TTC549 (cell line): ENCODE data around the gene UBE2L3.
"Not testable (repeated sequence)": the region's sequence is repeated elsewhere in the genome, so short reads cannot be mapped to it uniquely, and the experiment has no call there.

ENCODE experiments used
- FAIRE-seq: peaks from 2 replicates; lab custom pipeline; 2012; peaks lifted over from hg19 to GRCh38; lab: Jason Lieb, UNC

The UBE2L3 gene

GRCh38 chr22:21567456-21568346 is at the start of gene UBE2L3:
TSS of gene UBE2L3 (plus strand) at chr22:21567714. CDS start at chr22:21567745, 31 bp downstream.
- FAIRE-seq: no peak

DNA sequence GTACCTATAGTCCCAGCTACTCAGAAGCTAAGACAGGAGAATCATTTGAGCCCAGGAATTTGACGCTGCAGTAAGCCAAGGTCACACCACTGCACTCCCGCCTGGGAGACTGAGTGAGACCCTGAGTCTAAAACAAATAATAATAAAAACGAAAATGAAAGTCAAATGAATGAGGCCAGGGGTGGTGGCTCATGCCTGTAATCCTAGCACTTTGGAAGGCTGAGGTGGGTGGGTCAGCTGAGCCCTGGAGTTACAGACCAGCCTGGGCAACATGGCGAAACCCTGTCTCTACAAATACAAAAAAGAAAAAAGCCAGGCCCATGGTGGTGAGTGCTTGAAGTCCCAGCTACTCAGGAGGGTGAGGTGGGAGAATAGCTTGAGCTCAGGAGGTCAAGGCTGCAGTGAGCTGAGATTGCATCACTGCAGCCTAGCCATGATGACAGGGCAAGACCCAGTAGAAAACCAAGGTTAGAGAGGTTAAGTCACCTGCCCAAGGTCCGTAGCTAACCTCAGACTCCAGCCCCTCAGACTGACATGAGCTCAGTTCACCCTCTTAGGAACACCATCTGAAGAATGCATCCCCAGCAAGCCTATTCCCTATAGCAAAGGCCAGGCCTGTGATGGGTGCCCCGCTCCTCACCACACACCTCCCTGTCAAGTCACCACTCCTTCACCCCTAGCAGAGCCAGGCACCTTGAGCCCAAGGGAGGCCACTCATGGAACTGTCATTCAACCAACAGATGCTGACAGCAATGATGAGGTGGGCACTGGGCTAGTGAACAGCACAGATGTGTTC is 40.6 kb upstream of the UBE2L3 start:
- not testable (repeated sequence) for FAIRE-seq

- FAIRE-seq: not testable (repeated sequence)
These were observed 36.0 kb upstream of the UBE2L3 start for GRCh38 chr22:21531525-21531924.

DNA sequence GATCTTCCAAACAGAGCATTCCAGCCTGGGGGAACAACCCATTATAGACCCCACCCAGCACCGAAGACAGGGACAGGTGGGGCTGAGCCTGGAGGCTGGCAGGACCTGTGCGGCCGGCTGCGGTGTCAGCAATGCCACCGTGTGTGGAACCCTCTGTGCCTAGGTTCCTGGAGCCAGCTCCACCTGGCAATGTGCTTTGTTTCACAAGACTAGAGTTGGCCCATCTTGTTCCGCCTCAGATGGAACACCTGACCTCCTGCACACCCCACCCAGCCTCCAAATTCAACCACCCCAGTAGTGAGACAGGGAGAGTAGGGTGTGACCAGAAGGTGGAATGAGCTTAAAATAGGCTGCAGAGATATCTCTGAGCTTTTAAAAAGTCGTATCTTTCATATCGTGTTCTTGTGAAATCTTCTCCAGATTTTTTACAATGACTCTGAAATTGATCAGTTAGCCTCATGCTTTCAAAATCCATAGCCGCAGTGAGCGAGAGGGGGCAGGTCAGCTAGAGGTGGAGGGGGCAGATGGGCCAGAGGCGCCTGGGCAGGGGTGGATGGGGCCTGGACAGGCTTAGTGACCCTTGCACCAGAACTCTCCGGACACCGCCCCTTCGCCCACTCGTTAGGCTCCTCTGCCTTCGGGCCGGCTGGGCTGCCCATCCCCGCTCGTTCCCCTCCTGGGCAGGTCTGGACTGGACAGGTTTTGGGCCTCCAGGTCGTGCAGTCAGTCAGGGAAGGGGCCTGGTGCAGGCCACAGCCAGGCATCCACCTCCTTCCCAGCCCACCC is 34.5 kb upstream of the UBE2L3 start:
- FAIRE-seq: not testable (repeated sequence)

DNA sequence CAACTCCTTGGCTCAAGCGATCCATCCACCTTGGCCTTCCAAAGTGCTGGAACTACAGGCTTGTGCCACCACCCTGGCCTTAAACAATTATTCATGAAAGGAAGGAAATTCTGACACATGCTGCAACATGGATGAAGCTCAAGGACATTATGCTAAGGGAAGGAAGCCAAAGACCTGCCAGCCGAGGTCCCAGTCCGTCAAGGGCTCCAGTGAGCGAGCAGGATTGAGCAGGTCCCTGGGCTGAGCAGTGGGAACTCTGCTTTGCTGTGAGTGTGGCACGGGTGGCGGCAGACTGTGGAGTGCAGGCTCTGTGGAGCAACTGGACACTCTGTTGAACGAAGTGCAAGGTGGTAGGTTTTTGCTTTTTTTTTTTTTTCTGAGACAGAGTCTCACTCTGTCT is 27.7 kb upstream of the UBE2L3 start:
- FAIRE-seq: not testable (repeated sequence)

- FAIRE-seq: not testable (repeated sequence)
These were observed 22.8 kb upstream of the UBE2L3 start for GRCh38 chr22:21544432-21545322.

DNA sequence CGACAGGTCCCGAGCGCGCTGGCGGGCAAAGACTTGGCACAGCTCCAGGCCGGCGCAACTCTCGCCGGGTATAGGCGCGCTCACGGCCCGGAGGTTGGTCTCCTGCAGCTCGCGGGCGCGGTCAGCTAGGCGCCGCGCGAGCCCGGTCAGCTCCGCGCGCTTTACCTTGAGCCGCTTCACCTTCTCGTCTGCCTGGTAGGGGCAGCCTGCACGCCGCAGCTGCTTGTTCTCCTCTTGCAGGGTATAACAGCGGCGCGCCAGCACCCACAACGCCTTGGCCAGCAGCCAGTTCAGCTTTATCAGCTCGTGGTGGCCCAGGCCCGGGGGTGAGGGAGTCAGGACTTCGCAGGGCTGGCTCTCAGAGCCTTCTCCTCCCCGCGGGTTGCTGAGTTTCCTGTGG is 18.0 kb upstream of the UBE2L3 start:
- not testable (repeated sequence) for FAIRE-seq

DNA sequence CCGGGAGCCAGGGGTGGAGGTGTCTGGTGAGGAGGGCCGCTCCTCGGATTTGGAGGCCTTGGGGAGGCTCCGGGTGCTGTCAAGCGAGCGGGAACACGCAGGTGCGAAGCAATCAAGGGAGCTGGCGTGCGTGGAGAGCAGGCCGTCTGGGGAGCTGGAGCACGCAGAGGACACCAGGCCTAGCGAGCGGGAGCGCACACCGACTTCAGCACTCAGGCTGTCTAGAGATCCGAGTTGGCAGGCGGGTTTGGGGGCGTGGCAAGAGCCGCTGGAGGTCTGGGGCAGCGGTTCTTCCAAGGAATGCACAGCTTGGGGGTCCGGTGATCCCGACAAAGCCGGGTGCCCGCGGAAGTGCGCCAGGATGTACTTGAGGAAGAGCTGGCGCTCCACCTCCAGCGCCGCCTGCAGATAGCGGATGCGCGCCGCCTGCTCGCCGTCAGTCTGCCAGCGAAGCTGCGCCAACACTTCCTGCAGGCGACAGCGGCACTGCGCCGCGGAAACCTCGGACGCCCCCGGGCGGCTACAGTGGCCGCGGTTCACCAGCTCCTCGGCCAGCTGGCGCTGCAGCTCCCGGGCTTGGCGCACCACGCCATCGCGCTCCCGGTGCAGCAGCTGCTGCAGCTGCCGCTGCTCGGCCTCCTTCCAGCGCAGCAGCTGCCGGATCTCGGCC is 17.4 kb upstream of the UBE2L3 start:
- not testable (repeated sequence) for FAIRE-seq

DNA sequence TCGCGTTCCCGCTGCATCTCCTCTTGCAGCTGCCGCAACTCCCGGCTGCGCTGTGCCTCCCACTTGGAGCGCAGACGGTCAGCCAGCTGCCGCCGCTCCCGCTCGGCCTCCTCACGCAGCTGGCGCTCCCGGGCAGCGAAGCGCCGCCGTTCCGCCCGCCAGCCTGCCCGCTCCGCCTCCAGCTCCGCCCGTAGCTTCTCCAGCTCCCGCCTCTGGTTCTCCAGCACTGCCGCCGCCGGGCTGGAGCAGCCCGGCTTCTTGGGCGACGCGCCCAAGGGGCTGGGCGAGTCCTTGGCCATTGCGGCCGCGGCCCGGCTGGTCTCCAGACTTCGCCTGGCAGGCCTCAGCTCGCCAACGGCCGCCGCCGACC is 16.9 kb upstream of the UBE2L3 start:
- not testable (repeated sequence) for FAIRE-seq

GRCh38 chr22:21551361-21551760 is 16.2 kb upstream of the UBE2L3 start, which contains the start of gene RIMBP3C:
TSS of gene RIMBP3C (minus strand) at chr22:21551461. CDS start at chr22:21550976, 485 bp downstream.
- not testable (repeated sequence) for FAIRE-seq

DNA sequence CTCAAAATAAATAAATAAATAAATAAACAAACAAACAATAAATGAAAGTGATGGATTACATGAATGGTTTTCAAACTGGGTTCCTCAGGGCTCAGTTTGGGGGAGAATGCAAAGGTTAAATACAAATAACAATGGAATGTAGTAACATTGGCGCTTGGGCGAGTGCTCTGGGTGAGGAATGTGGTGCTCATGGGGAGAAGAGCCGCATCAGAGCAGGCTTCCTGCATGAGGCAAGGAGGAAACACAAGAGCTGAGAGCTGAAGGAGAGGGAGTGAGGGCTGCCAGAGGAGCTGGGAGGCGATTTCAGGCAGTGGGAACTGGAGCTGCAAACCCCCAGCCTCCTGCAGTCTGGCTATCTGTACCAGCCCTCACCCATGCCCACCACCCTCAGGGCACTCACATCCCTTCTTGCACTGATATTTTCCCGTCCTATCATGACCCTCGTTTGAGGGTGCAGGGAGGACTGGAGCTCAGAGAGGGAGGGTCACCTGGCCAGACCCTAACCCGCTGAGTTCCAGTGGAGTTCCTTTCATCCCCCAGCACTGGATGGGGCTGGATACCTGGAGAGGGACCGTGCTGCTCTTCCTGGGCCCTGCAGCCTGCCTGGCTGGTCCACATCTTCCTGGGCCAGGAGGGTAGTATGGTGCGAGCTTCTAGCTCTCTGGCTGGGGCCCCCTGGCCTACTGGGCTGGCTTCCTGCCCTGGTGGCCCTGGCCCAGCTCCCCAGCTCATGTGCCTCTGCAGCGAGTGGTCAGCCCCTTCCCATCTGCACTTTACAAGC is 8.0 kb upstream of the UBE2L3 start:
- not testable (repeated sequence) for FAIRE-seq

- FAIRE-seq: not testable (repeated sequence)
These were observed 6.9 kb upstream of the UBE2L3 start for GRCh38 chr22:21560657-21561056.

GRCh38 chr22:21563912-21564311 is 3.6 kb upstream of the UBE2L3 start:
- no peak for FAIRE-seq

- no peak for FAIRE-seq
These were observed 3.1 kb upstream of the UBE2L3 start for GRCh38 chr22:21564411-21564810.

GRCh38 chr22:21568347-21569075 is 997 bp downstream of the UBE2L3 start:
- no peak for FAIRE-seq

DNA sequence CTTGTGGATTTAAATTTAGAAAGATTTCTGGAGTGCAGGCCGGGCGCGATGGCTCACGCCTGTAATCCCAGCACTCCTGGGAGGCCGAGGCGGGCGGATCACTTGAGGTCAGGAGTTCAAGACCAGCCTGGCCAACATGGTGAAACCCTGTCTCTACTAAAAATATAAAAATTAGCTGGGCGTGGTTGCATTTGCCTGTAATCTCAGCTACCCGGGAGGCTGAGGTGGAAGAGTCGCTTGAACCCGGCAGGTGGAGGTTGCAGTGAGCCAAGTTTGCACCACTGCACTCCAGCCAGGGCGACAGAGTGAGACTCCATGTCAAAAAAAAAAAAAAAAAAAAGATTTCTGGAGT is 1.5 kb downstream of the UBE2L3 start:
- FAIRE-seq: not testable (repeated sequence)

DNA sequence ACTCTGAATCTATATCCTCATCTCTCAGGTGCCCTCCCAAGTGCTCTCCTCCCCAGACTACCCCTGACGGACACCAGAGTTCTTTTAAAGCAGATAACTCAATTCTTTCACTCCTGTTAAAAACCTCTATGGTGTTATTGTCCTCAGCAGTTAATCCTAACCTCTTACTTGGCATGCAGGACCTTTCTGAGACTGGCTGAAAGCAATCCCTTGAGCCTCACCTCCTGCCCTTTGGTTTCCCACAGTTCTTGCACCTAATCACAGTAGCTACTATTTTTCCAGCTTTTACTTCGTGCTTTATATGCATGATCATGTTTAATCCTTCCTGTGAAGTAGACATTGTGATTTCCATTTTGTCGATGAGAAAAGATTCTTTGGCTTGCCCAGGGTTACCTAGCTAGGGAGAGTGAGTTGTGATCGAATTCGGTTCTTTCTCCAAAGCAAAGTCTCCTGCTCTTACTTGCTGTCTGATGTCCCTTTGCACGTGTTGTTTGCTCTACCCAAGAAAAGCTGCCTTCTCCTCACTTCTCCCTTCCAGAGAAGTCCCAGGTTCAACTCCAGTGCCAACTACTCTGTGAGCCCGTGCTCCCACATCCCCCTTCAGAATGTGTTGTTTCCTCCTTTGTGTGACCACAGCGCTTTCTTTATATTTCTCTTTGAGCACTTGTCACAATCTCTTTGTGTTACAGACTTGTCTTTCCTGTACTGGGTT is 2.1 kb downstream of the UBE2L3 start:
- FAIRE-seq: no peak

- FAIRE-seq: no peak
These were observed 2.9 kb downstream of the UBE2L3 start for GRCh38 chr22:21570398-21570797.

- FAIRE-seq: no peak
These were observed 4.2 kb downstream of the UBE2L3 start for GRCh38 chr22:21571679-21572078.
